ENCODE data around the gene CNOT1.

CNOT1 gene

GRCh38 chr16:58582971-58583765 is 46.5 kb downstream of the CNOT1 start:
- Histone ChIP-seq H3K79me1 (ENCODE audit: low read depth, low read length) (no peaks in the 10 kb centered on the region), H2BK15ac (ENCODE audit: low read length) (no peak overlapping the region), H3K14ac (ENCODE audit: low read length) (no peak overlapping the region), H2AK5ac (ENCODE audit: low read depth, low read length) (no peak overlapping the region), H3K27me3 (ENCODE audit: control insufficient read depth in 3 of 3, insufficient read depth in 3 of 3, low read depth in 1 of 3, low read length in 3 of 3) (no peaks in the 10 kb centered on the region), H4K91ac (ENCODE audit: low read depth, low read length, poor library complexity) (no peak overlapping the region), H3K4me2 (ENCODE audit: insufficient read depth, low read length, poor library complexity, severe bottlenecking) (no peak overlapping the region), H3K9ac (ENCODE audit: low read depth, low read length, poor library complexity) (no peak overlapping the region), H3K23ac (ENCODE audit: low read depth, low read length, poor library complexity) (no peak overlapping the region), H3K4me3 (ENCODE audit: low read length in 2 of 2) (no peak overlapping the region), H3K4ac (ENCODE audit: low read length) (no peak overlapping the region), H3K27ac (replicated peaks; ENCODE audit: low read length) (no peak overlapping the region), H4K8ac (ENCODE audit: low read depth, low read length) (no peak overlapping the region), H3K36me3 (replicated peaks in 1 of 2; ENCODE audit: control insufficient read depth in 2 of 2, insufficient read depth in 2 of 2, low read length in 2 of 2) (peaks cover 35 to 97% of the 10 kb centered on the region in 2 donors), H3K4me1 (ENCODE audit: control insufficient read depth in 2 of 2, insufficient read depth in 1 of 2, low read depth in 1 of 2, low read length in 2 of 2) (no peaks in the 10 kb centered on the region), H2AFZ (ENCODE audit: low read length) (no peak overlapping the region), H2BK5ac (ENCODE audit: low read length) (no peak overlapping the region), H2BK120ac (ENCODE audit: low read depth, low read length) (no peak overlapping the region), H2BK12ac (ENCODE audit: low read length) (no peak overlapping the region), H3K9me3 (replicated peaks in 1 of 2; ENCODE audit: control insufficient read depth in 2 of 2, insufficient read depth in 1 of 2, low read depth in 1 of 2, low read length in 2 of 2) (peaks cover 2 to 3% of the 10 kb centered on the region in 2 donors), H3K18ac (ENCODE audit: low read length) (no peak overlapping the region)
- DNase-seq (ENCODE audit: low spot score) = no peak
- WGBS, 2 donors (ENCODE audit: extremely low coverage in 2 of 2, insufficient read length in 2 of 2, insufficient replicate concordance in 1 of 2) = no CpG with 5 or more reads among the region's 8 CpGs

GRCh38 chr16:58582133-58582532 is 47.5 kb downstream of the CNOT1 start:
- Histone ChIP-seq H2BK15ac (ENCODE audit: low read length) (no peak overlapping the region), H3K18ac (ENCODE audit: low read length) (no peak overlapping the region), H2BK5ac (ENCODE audit: low read length) (no peak overlapping the region), H3K79me1 (ENCODE audit: low read depth, low read length) (no peaks in the 10 kb centered on the region), H3K23ac (ENCODE audit: low read depth, low read length, poor library complexity) (no peak overlapping the region), H3K27ac (replicated peaks; ENCODE audit: low read length) (no peak overlapping the region), H2BK120ac (ENCODE audit: low read depth, low read length) (no peak overlapping the region), H4K91ac (ENCODE audit: low read depth, low read length, poor library complexity) (no peak overlapping the region), H4K8ac (ENCODE audit: low read depth, low read length) (no peak overlapping the region), H3K9me3 (replicated peaks in 1 of 2; ENCODE audit: control insufficient read depth in 2 of 2, insufficient read depth in 1 of 2, low read depth in 1 of 2, low read length in 2 of 2) (peaks cover 2 to 3% of the 10 kb centered on the region in 2 donors), H2AFZ (ENCODE audit: low read length) (no peak overlapping the region), H3K27me3 (ENCODE audit: control insufficient read depth in 3 of 3, insufficient read depth in 3 of 3, low read depth in 1 of 3, low read length in 3 of 3) (no peaks in the 10 kb centered on the region), H3K14ac (ENCODE audit: low read length) (no peak overlapping the region), H2AK5ac (ENCODE audit: low read depth, low read length) (no peak overlapping the region), H3K4me1 (ENCODE audit: control insufficient read depth in 2 of 2, insufficient read depth in 1 of 2, low read depth in 1 of 2, low read length in 2 of 2) (no peaks in the 10 kb centered on the region), H3K4me3 (ENCODE audit: low read length in 2 of 2) (no peak overlapping the region), H3K36me3 (replicated peaks in 1 of 2; ENCODE audit: control insufficient read depth in 2 of 2, insufficient read depth in 2 of 2, low read length in 2 of 2) (peaks cover 38 to 97% of the 10 kb centered on the region in 2 donors), H3K4ac (ENCODE audit: low read length) (no peak overlapping the region), H3K4me2 (ENCODE audit: insufficient read depth, low read length, poor library complexity, severe bottlenecking) (no peak overlapping the region), H2BK12ac (ENCODE audit: low read length) (no peak overlapping the region), H3K9ac (ENCODE audit: low read depth, low read length, poor library complexity) (no peak overlapping the region)
- WGBS, 2 donors (ENCODE audit: extremely low coverage in 2 of 2, insufficient read length in 2 of 2, insufficient replicate concordance in 1 of 2) = no CpG with 5 or more reads among the region's 6 CpGs
- no peak for DNase-seq (ENCODE audit: low spot score)

- H2BK5ac ChIP-seq (ENCODE audit: low read length) = no peak overlapping the region
- no peak overlapping the region for H2BK15ac ChIP-seq (ENCODE audit: low read length)
- H3K4me2 ChIP-seq (ENCODE audit: insufficient read depth, low read length, poor library complexity, severe bottlenecking) = no peak overlapping the region
- H4K8ac ChIP-seq (ENCODE audit: low read depth, low read length) = no peak overlapping the region
- H4K91ac ChIP-seq (ENCODE audit: low read depth, low read length, poor library complexity) = no peak overlapping the region
- no peak overlapping the region for H3K4ac ChIP-seq (ENCODE audit: low read length)
- no peak overlapping the region for H3K23ac ChIP-seq (ENCODE audit: low read depth, low read length, poor library complexity)
- H2BK12ac ChIP-seq (ENCODE audit: low read length) = no peak overlapping the region
- H2AFZ ChIP-seq (ENCODE audit: low read length) = no peak overlapping the region
- no peak overlapping the region for H3K27ac ChIP-seq (replicated peaks; ENCODE audit: low read length)
- H3K4me3 ChIP-seq (ENCODE audit: low read length in 2 of 2) = no peak overlapping the region
- no peak overlapping the region for H3K9ac ChIP-seq (ENCODE audit: low read depth, low read length, poor library complexity)
- H3K18ac ChIP-seq (ENCODE audit: low read length) = no peak overlapping the region
- H3K9me3 ChIP-seq (replicated peaks in 1 of 2; ENCODE audit: control insufficient read depth in 2 of 2, insufficient read depth in 1 of 2, low read depth in 1 of 2, low read length in 2 of 2) = no peaks in the 10 kb centered on the region
- no peak for DNase-seq (ENCODE audit: low spot score)
- H3K79me1 ChIP-seq (ENCODE audit: low read depth, low read length) = no peaks in the 10 kb centered on the region
- no peak overlapping the region for H2BK120ac ChIP-seq (ENCODE audit: low read depth, low read length)
- H3K27me3 ChIP-seq (ENCODE audit: control insufficient read depth in 3 of 3, insufficient read depth in 3 of 3, low read depth in 1 of 3, low read length in 3 of 3) = no peaks in the 10 kb centered on the region
- H3K4me1 ChIP-seq (ENCODE audit: control insufficient read depth in 2 of 2, insufficient read depth in 1 of 2, low read depth in 1 of 2, low read length in 2 of 2) = no peaks in the 10 kb centered on the region
- H2AK5ac ChIP-seq (ENCODE audit: low read depth, low read length) = no peak overlapping the region
- peaks cover 34 to 99% of the 10 kb centered on the region in 2 donors for H3K36me3 ChIP-seq (replicated peaks in 1 of 2; ENCODE audit: control insufficient read depth in 2 of 2, insufficient read depth in 2 of 2, low read length in 2 of 2)
- no CpG with 5 or more reads among the region's 8 CpGs for WGBS, 2 donors (ENCODE audit: extremely low coverage in 2 of 2, insufficient read length in 2 of 2, insufficient replicate concordance in 1 of 2)
- no peak overlapping the region for H3K14ac ChIP-seq (ENCODE audit: low read length)
Measured at GRCh38 chr16:58579587-58579986, 50.0 kb downstream of the CNOT1 start.

GRCh38 chr16:58578642-58579041 is 51.0 kb downstream of the CNOT1 start:
- no peak overlapping the region for H2BK15ac ChIP-seq (ENCODE audit: low read length)
- H3K4ac ChIP-seq (ENCODE audit: low read length) = no peak overlapping the region
- no peak overlapping the region for H3K27ac ChIP-seq (replicated peaks; ENCODE audit: low read length)
- H3K4me2 ChIP-seq (ENCODE audit: insufficient read depth, low read length, poor library complexity, severe bottlenecking) = no peak overlapping the region
- no peak overlapping the region for H2AFZ ChIP-seq (ENCODE audit: low read length)
- no peak overlapping the region for H2BK12ac ChIP-seq (ENCODE audit: low read length)
- no peak for DNase-seq (ENCODE audit: low spot score)
- H3K27me3 ChIP-seq (ENCODE audit: control insufficient read depth in 3 of 3, insufficient read depth in 3 of 3, low read depth in 1 of 3, low read length in 3 of 3) = no peaks in the 10 kb centered on the region
- H3K9ac ChIP-seq (ENCODE audit: low read depth, low read length, poor library complexity) = no peak overlapping the region
- no CpG with 5 or more reads among the region's 3 CpGs for WGBS, 2 donors (ENCODE audit: extremely low coverage in 2 of 2, insufficient read length in 2 of 2, insufficient replicate concordance in 1 of 2)
- no peak overlapping the region for H2AK5ac ChIP-seq (ENCODE audit: low read depth, low read length)
- no peak overlapping the region for H4K8ac ChIP-seq (ENCODE audit: low read depth, low read length)
- H3K36me3 ChIP-seq (replicated peaks in 1 of 2; ENCODE audit: control insufficient read depth in 2 of 2, insufficient read depth in 2 of 2, low read length in 2 of 2) = peaks cover 42 to 100% of the 10 kb centered on the region in 2 donors
- no peaks in the 10 kb centered on the region for H3K79me1 ChIP-seq (ENCODE audit: low read depth, low read length)
- H3K4me3 ChIP-seq (ENCODE audit: low read length in 2 of 2) = no peak overlapping the region
- no peaks in the 10 kb centered on the region for H3K9me3 ChIP-seq (replicated peaks in 1 of 2; ENCODE audit: control insufficient read depth in 2 of 2, insufficient read depth in 1 of 2, low read depth in 1 of 2, low read length in 2 of 2)
- H3K14ac ChIP-seq (ENCODE audit: low read length) = no peak overlapping the region
- no peak overlapping the region for H3K18ac ChIP-seq (ENCODE audit: low read length)
- H2BK5ac ChIP-seq (ENCODE audit: low read length) = no peak overlapping the region
- no peaks in the 10 kb centered on the region for H3K4me1 ChIP-seq (ENCODE audit: control insufficient read depth in 2 of 2, insufficient read depth in 1 of 2, low read depth in 1 of 2, low read length in 2 of 2)
- H3K23ac ChIP-seq (ENCODE audit: low read depth, low read length, poor library complexity) = no peak overlapping the region
- H4K91ac ChIP-seq (ENCODE audit: low read depth, low read length, poor library complexity) = no peak overlapping the region
- H2BK120ac ChIP-seq (ENCODE audit: low read depth, low read length) = no peak overlapping the region
